Glomerular visceral epithelial cell (primary cell): ENCODE data around the gene LRP10.
"Not testable (repeated sequence)": the region's sequence is repeated elsewhere in the genome, so short reads cannot be mapped to it uniquely, and the experiment has no call there.

ENCODE experiments used
- DNase-seq: peaks from one replicate; pipeline ENCODE4 v3.0.0-alpha.2; 2016; ENCODE audit errors: extremely low spot score

The LRP10 gene

DNA sequence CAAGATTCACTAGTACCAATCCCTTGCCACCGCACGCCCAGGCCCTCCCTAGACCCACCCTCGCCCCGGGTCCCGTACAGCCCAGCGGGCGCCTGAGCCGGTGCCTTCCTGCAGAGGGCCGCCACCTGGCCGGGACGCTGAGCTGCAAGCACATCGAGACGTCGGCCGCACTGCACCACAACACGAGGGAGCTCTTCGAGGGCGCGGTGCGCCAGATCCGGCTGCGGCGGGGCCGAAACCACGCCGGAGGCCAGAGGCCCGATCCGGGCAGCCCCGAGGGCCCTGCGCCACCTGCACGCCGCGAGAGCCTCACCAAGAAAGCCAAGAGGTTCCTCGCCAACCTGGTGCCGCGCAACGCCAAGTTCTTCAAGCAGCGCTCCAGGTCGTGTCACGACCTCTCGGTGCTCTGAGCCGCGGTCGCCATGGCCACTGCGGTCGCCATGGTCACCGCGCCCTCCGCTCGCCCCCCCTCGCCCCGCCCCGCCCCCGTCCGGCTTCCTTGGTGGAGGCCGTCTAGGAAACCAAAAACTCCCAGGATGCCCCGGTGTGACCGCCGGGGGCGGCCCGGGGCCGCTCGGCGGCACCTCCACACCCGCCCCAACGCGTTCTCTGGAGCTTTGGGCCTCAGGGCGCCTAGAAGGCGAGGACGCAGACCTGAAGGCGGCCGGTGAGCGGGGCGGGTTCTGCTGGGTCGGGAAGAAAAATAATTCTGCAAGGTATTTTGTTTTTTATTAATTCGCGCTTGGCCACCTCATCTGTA lies 15.1 kb downstream of the LRP10 start:
- peak; percentile 70 for DNase-seq

DNA sequence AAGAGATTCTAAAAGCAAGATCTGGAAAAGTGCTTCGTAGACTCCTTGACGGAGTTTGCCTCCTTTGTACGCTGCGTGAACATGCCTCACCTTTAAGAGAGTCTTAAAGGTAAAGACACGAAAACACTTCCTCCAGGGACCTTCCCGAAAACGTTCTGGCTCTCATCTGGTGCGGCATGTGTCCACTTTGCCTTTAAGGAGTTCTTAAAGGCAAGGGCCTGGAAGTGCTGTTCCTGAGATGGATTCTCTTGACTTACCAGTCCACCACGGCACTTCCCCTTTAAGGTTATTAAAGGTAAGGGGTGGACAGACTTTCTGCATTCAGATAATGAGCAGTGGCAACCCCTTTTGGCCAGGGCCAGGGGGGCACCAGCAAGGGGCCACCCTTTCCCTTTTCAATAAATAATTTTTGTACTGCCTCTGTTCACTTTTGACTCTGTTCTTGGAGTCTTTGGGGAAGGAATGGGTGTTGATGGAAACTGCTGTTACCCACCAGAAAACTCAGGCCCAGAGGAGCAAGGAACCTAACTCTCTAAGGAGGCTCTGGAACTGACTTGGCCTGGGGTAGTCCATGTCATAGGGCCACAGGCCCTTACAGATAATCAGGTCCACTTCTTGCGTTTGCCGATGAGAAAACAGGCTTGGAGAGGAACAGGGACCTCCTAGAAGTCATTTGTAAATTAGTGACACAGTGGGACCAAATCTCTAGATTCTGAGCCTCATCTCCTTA lies 15.9 kb downstream of the LRP10 start:
- peak; percentile 90 for DNase-seq

DNA sequence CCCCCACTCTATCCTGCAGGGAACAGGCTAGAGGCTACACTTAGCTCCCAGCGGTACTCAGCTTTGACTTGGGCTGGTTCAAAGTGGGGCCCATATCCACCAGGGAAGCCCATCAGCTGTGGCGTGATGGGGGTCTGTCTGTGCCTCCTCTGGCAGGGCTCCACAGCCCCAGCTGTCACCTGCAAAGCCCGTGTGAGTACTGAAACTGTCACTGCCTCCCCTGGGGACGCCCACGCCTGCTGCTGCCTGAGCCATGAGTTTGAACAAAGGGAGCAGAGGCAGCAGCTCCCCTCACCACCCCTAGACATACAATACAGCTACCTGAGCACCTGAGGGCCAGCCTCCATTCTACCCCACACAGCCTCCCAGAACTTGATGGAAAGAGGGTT lies 16.4 kb downstream of the LRP10 start:
- no peak for DNase-seq

DNA sequence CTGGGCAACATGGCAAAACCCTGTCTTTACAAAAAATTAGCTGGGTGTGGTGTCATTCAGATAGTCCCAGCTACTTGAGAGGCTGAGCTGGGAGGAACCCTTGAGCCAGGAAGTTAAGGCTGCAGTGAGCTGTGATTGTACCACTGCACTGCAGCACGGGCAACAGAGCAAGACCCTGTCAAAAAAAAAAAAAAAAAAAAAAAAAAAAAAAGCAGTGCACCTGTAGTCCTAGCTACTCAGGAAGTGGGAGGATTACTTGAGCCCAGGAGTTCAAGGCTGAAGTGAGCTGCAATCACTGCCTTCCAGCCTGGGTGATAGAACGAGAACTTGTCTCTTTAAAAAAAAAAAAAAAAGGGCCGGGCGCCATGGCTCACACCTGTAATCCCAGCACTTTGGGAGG lies 17.1 kb downstream of the LRP10 start:
- DNase-seq, result no peak

DNA sequence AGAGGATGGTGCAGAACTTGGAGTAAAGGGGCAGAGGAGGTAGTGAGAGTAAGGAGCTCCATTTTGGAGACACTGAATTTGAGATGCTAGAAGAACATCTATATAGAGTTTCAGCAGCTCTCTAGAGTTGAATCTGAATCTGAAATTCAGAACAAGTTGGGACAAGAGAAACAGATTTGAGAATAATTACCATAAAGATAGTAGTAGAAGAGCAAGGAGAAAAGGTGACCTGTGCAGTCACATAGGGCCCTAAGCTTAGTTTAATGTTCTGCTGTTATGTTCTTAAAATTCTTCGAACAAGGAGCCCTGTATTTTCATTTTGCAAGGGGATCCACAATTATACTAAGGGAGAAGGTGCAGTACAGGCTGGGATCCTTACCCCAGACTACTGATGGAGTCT lies 18.9 kb downstream of the LRP10 start:
- no peak for DNase-seq

DNA sequence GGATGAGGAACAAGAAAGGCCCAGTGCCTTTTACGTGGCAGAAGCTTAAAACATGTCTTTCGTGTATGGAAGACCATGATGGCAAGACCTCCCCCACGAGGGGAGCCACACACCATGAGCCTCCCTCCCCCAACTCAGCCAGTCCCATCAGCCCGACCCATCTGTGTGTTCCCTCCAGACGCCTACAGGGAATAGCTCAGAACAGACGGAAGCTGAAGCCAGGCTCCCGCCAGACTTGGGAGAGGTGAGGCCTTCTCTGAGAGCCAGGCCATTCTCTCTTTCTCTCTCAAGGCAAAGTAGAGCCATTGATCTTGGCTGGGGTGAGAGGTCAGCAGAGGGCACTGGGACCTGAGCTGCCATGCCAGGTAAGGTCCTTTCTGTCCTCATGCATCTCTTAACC lies 20.9 kb downstream of the LRP10 start:
- DNase-seq, result no peak

DNA sequence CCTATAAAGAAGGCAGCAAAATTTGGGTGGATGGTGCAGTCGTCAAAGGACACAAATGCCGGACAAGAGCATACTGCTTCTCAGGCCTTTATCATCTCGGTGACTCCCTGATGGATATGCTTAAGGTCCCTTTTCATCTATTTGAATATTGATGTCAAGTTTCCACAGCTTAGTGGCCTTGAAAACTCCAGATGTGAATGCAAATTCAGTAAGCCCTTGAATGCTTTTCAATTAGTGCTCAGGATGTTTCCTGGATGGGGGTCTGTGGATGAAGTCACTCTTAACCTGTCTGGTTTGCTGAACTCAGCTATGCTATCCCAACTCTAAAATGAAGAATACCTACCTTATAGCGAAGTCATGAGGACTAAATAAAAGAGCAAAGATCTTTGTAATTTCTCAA lies 22.2 kb downstream of the LRP10 start:
- no peak for DNase-seq

DNA sequence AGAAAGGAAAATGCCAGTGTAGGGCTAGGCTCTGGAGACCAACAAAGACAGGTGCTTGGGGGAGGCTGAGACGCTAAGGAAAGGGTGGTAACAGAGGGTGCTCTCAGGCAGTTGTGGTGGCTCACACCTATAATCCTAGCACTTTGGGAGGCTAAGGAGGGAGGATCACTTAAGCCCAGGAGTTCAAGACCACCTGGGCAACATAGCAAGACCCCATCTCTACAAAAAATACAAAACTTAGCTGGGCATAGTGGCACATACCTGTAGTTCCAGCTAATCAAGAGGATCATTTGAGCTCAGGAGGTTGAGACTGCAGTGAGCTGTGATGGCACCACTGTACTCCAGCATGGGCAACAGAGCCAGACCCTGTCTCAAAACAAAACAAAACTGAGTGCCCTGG lies 23.9 kb downstream of the LRP10 start:
- no peak for DNase-seq

DNA sequence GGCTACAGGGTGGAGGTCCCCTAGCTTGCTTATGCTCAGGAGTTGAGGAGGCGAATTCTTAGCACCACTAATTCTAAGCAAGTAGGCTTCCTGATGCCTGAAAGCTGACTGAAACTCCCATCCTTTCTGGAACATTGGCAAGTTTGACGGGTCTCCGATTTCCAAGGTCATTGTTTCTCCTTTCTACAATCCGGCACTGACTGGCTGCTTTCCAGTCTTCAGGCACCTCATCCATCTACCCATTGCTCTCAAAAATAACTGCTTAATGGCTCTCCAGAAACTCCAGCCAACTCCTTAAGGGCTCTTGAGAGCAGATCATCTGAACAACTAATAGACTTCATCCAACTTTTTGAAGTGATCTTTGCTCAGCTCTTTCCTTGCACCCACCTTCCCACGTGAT lies 24.8 kb downstream of the LRP10 start:
- no peak for DNase-seq

DNA sequence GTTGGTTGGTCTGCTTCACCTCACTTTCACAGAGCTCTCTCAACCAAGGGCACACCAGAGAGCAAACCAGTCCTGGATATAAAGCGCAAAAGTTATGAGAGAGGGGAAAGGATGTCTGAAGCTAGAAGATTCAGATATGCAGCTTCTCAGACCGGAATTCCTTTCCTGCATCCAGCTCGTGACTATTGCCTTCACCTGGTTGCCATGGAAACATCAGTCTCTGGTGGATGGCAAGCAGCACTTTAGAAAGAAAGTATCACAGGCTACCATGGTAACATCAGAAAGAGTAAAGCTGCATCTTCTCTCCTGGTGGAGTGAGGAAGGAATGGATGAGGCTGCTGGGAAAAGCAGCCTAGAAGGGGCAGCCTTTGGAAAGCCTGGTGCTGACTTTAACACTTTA lies 25.2 kb downstream of the LRP10 start:
- DNase-seq, result no peak

DNA sequence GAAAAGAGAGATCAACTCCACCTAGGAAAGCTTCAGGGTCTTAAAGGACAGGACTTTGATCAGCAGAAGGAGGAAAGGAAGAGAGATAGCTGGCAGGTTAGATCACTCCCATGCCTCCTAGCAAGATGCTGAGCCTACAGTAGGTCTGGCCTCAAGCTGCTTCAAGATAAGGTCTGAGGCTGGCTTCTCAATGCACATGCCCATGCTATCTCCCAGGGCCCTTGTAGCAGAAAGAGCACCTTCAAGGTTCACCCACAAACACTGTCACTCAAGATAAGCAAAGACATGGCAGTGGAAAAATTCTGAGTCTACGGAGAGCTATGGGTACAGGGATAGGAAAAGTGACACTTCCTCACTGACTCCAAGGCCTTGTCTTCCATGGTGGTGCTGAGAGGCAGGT lies 25.8 kb downstream of the LRP10 start:
- no peak for DNase-seq

DNA sequence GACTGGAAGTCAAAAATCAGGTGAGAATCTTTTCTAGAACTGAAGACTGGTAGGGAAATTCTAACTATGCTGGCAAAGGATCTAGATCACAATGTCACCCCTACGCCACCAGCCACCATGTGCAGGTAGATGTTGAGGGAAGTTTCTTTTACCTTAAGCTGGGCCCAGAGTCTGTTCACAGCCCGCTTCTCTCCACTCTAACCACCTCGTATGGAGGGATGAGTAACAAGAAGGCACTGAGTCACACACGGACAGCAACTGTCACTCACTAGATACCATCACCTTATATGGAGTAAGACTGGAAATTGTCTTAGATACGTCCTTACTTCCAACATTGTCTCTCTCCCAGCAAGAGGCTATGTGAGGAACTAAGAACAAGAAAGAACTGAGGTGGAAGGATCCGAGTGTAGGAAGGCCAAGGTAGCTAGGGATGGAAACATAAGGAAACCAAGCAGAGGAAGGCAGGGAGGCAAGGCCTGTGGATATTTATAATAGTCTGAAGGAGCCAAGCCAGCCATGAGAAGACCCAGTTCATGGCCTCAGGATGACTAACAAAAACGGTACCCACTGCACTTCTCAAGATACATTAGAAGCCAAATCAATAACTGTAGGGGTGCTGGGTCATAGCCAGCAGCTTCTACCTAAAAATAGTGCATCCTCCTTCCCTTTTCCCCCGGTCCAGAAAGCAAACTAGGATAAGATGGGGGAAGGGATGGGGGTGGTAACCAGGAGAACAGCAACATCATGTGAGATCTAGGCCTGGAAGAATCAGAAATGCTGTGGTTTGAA lies 27.0 kb downstream of the LRP10 start:
- DNase-seq, result peak; percentile 77

DNA sequence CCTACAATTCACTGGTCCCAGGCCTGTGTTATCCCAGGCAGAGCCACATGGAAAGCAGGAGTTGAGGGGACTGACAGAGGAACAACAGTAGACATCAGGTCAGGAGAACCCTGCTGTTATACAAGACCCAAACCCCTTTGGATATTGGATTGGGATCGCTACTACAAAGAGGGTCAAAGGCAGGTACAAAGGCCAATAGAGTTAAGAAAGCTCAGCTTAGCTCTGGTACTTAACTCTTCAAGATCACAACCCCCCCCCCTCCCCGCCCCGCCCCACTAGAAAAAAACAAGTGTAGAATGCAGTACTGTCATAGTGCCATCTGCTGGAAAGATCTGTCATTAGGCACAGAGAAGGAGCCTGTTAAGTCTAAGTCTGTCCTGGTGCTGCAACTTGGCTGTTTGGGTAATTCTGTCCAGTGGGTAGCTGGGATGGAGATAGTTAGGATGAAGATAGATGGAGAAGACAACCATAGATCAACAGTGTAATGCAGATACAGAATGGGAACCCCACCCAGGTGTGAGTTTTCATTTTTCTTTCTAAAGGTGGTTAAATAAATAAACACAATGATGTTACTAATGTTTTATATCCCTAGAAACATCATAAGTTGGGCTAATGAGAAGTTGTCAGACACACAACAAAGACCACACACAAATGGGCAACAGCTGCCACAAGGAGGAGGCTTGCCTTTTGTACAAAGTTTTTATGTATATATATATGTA lies 28.7 kb downstream of the LRP10 start:
- DNase-seq, result peak; percentile 79

DNA sequence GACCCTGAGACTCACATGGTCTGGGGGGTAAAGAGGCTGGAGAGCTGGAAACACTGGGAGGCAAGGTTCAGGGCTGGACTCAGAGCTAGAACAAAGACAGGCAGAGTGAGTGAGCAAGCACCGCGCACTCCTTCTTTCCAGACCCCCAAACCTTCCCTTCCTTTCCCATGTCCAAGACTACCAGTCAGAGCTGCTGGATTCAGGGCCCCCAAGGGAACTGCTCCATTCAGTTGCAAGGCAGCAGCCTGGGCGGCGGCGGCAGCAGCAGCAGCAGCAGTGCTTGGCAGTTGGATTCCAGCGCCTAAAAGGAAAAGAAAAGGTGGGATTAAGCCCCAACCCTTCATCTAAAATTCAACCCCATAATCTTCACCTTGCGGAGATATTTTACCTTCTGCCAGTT lies 30.3 kb downstream of the LRP10 start:
- no peak for DNase-seq

DNA sequence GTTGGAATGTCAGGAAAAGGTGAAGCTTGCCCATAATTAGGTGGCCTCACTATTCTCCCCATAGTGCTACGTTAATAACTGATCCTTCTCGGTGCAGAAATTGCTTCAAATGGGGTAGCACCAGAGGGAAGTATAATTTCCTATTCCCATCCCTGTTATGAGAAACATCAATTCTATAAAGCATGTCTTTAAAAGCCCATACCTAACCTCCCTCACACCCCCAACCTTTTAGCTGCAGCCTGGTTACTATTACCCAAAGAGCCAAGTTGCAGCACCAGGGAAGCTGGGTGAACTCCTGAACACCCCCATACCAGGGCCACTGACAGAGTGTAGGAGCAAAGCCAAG lies 32.2 kb downstream of the LRP10 start:
- no peak for DNase-seq

DNA sequence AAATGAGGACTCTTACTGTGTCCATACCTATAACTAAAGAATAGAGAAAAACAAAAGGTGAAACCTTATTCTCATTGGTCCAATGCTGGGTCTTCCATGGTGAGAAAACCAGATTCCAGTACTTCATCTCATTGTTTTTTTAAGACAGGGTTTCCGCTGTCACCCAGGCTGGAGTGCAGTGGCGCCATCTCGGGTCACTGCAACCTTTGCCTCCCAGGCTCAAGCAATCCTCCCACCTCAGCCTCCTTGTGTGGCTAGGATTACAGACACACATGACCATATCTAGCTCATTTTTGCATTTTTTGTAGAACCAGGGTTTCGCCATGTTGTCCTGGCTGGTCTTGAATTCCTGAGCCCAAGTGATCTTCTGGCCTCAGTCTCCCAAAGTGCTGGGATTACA lies 34.1 kb downstream of the LRP10 start:
- no peak for DNase-seq

DNA sequence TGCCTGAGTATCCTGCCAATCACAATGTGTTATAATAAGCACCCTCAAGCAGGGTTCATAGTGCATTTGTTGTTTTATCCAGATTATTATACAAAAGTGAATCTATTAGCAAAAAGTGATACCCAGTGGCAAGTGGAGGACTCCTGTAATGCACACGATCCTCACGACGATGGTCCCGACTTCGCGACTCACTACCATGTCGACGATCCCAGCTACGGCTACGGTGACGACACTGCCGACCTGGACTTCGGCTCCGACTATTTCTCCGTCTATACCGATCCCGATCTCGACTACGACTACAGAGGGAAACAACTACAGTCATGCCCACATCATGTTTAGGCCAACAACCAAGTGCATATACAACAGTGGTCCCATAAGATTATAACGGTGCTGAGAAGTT lies 34.5 kb downstream of the LRP10 start:
- DNase-seq, result no peak

DNA sequence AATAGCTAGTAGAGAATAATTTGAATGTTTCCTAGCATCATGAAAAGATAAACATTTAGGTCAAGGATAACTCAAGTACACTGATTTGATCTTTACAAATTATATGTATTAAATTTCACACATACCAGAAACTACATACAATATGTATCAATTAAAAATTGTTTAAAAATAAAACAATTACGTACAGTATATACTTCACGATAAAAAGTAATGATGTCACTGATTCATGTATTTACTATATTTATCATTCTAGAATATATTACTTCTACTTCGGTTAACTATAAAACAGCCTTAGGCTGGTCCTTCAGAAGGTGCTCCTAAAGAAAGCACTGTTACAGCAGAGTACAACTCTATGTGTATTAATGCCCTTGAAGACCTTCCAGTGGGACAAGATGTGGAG lies 35.9 kb downstream of the LRP10 start:
- no peak for DNase-seq

DNA sequence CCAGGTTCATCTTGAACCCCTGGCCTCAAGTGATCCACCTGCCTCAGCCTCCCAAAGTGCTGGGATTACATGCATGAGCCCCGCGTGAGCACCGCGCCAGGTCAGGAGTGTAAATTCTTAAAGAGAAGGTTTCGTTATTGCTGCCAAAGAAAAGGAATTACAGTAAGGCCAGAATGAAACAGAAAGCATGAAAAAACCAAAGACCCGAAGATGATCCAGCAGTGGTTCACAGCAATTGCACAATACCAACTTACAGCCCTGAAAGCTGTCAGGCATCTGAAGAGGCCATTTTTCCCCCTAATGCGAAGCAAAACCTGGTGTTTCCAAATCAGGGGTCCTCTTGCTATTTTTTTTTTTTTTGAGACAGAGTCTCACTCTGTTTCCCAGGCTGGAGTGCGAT lies 37.1 kb downstream of the LRP10 start:
- DNase-seq, result no peak

DNA sequence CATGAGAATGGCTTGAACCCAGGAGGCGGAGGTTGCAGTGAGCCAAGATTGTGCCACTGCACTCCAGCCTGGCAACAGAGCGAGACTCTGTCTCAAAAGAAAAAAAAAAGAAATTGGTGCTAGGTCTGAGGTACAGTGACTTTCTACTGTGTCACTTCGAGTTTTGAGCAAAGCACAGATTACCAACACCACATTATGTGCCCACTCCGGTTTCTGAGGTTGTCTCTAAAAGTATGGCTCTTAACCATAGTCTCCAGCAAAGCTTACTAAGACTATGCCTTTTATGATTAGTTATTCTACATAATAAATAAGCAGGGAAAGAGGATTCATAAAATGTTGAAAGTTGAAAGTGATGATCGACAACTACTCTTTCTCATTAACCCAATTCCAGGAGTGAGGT lies 39.4 kb downstream of the LRP10 start:
- no peak for DNase-seq

DNA sequence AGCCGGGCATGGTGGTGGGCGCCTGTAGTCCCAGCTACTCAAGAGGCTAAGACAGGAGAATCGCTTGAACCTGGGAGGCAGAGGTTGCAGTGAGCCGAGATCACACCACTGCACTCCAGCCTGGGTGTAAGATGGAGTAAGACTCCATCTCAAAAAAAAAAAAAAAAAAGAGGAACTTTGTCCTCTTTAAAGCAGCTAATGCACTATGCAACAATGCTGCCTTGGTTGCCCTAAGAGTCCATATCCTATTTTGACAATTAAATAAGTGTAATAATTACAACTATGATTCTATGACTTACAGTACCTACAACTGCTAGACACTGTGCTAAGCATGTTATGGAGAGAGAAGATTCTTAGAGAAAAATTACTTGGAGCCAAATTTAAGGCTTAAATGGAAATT lies 43.3 kb downstream of the LRP10 start:
- not testable (repeated sequence) for DNase-seq

DNA sequence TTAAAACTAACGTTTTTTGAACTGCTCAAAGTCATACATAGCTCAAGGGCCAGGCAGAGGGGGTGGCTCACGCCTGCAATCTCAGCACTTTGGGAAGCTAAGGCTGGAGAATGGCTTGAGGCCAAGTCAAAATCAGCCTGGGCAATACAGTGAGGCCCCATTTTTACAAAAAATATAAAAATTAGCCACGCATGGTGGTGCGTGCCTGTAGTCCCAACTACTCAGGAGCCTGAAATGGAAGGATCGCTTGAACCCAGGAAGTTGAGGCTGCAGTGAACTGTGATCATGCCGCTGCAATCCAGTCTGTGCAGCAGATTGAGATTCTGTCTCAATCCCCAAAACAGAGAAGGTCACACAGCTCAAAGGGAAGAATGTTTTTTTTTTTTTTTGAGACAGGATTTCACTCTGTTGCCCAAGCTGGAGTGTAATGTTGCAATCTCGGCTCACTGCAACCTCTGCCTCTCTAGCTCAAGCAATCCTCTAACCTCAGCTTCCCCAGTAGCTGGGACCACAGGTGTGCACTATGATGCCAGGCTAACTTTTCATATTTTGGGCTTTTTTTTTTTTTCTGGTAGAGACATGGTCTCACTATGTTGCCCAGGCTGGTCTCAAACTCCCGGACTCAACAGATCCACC lies 44.5 kb downstream of the LRP10 start:
- no peak for DNase-seq
